Gastroesophageal sphincter (tissue), 4 donors: ENCODE data around the gene KRCC1. TPM values are rescaled to one million over a fixed set of nuclear protein-coding genes. Genes with fewer than 3 reads are reported as not detected.

Experiments
- ATAC-seq: fragments of 150-250 bp; one replicate; pipeline ENCODE4 v1.9.1; 2016; ENCODE audit warnings: mild to moderate bottlenecking, moderate library complexity
- H3K27ac ChIP-seq, 4 donors: fragments of 200-600 bp; sonication (generic) in 3 of 4; 1 replicate in 3 of 4; 2 replicates in 1 of 4; pipeline ENCODE4 v1.5.1; 2016 to 2019
- H3K27me3 ChIP-seq: fragments of 200-600 bp; sonication (generic); one replicate; pipeline ENCODE4 v1.5.1; 2019
- H3K36me3 ChIP-seq, 2 donors: fragments of 200-600 bp; sonication (generic); one replicate each; pipeline ENCODE4 v1.5.1; 2019; ENCODE audit warnings: control low read depth in 1 of 2
- H3K4me1 ChIP-seq, 3 donors: fragments of 200-600 bp; sonication (generic); 1 replicate in 2 of 3; 2 replicates in 1 of 3; pipeline ENCODE4 v1.5.1; 2016 to 2019; ENCODE audit warnings: control low read depth in 2 of 3
- H3K4me3 ChIP-seq, 2 donors: fragments of 200-600 bp; sonication (generic); one replicate each; pipeline ENCODE4 v1.5.1; 2019; ENCODE audit warnings: mild to moderate bottlenecking in 1 of 2, moderate library complexity in 1 of 2
- H3K9me3 ChIP-seq, 3 donors: fragments of 200-600 bp; sonication (generic); one replicate each; pipeline ENCODE4 v1.5.1; 2017 to 2019; ENCODE audit warnings: control low read depth in 2 of 3
- CTCF ChIP-seq, 4 experiments: fragments of 200-600 bp in 2 of 4; fragments of 450-650 bp in 2 of 4; sonication (generic) in 1 of 4; IDR thresholded peaks; one replicate each; pipeline ENCODE4 v1.5.1; 2017 to 2019; ENCODE audit warnings: antibody characterized with exemption in 4 of 4, mild to moderate bottlenecking in 2 of 4, moderate library complexity in 2 of 4
- EP300 ChIP-seq: sonication (generic); formaldehyde crosslinking; IDR thresholded peaks from one replicate; pipeline ENCODE4 v1.6.1; 2017; ENCODE audit warnings: antibody characterized with exemption, mild to moderate bottlenecking
- POLR2A ChIP-seq, 2 donors: fragments of 450-650 bp; IDR thresholded peaks; one replicate each; pipeline ENCODE4 v1.6.1; 2017; ENCODE audit warnings: antibody characterized with exemption in 2 of 2, mild to moderate bottlenecking in 2 of 2, moderate library complexity in 1 of 2
- POLR2AphosphoS5 ChIP-seq: sonication (generic); formaldehyde crosslinking; IDR thresholded peaks from one replicate; pipeline ENCODE4 v1.6.1; 2017; ENCODE audit warnings: antibody characterized with exemption
- WGBS, 2 donors: methylation state at CpG; one replicate each; pipeline ENCODE4 v1.1.5; 2018; ENCODE audit warnings: low coverage in 1 of 2; 5-methylcytosine and 5-hydroxymethylcytosine counted together
- total RNA-seq, 4 donors: library from RNA; depleted of rRNA; stranded (reverse); fragments of >200 nt; gene quantifications; one replicate each; pipeline ENCODE4 v1.1.0, GENCODE V29; 2016

KRCC1 gene
- total RNA-seq, 4 donors from 2014 or later, result 28.3 to 45.3 (median 32.9) TPM

GRCh38 chr2:88058191-88058590 is 2.6 kb upstream of the KRCC1 start:
- Histone ChIP-seq H3K27me3 (no peaks in the 10 kb centered on the region), H3K9me3 (no peaks in the 10 kb centered on the region), H3K4me1 (peaks cover 0 to 24% (median 3%) of the 10 kb centered on the region in 3 donors), H3K36me3 (no peaks in the 10 kb centered on the region), H3K27ac (no peak overlapping the region), H3K4me3 (no peak overlapping the region)
- TF ChIP-seq POLR2AphosphoS5, result no peak
- TF ChIP-seq CTCF (IDR thresholded peaks at IDR 0.05), result no peak
- no peak for TF ChIP-seq EP300
- TF ChIP-seq POLR2A (IDR thresholded peaks at IDR 0.05), result no peak
- WGBS, 2 donors, result 85 to 94% methylated on average over 5 of the region's 5 CpGs
- ATAC-seq, result no peak

GRCh38 chr2:88057437-88057844 is 1.9 kb upstream of the KRCC1 start:
- Histone ChIP-seq H3K27ac (no peak overlapping the region), H3K4me1 (peaks cover 0 to 31% (median 3%) of the 10 kb centered on the region in 3 donors), H3K27me3 (no peaks in the 10 kb centered on the region), H3K36me3 (no peaks in the 10 kb centered on the region), H3K9me3 (no peaks in the 10 kb centered on the region), H3K4me3 (no peak overlapping the region)
- 58 to 72% methylated on average over 3 to 4 of the region's 4 CpGs for WGBS, 2 donors
- no peak for TF ChIP-seq POLR2AphosphoS5
- TF ChIP-seq POLR2A (IDR thresholded peaks at IDR 0.05), result no peak
- no peak for TF ChIP-seq CTCF (IDR thresholded peaks at IDR 0.05)
- no peak for TF ChIP-seq EP300
- ATAC-seq, result no peak

GRCh38 chr2:88054782-88055370 is 707 bp downstream of the KRCC1 start:
- peak; percentile 3 for ATAC-seq
- H3K27me3 ChIP-seq, result no peaks in the 10 kb centered on the region
- peak overlapping the region; percentile 88 to 92 for H3K4me3 ChIP-seq
- TF ChIP-seq EP300 (no peak), POLR2A (IDR thresholded peaks at IDR 0.05) (no peak), POLR2AphosphoS5 (no peak), CTCF (IDR thresholded peaks at IDR 0.05) (no peak)
- H3K9me3 ChIP-seq, result no peaks in the 10 kb centered on the region
- 0 to 1% methylated on average over 2 to 12 of the region's 25 CpGs for WGBS, 2 donors
- H3K27ac ChIP-seq, result peak overlapping the region; percentile 92 to 97 (median 96)
- H3K4me1 ChIP-seq, result peaks cover 0 to 47% (median 3%) of the 10 kb centered on the region in 3 donors
- H3K36me3 ChIP-seq, result no peaks in the 10 kb centered on the region

- WGBS, 2 donors, result 48 to 57% methylated on average over 9 to 10 of the region's 10 CpGs
- Histone ChIP-seq H3K36me3 (no peaks in the 10 kb centered on the region), H3K9me3 (no peaks in the 10 kb centered on the region), H3K4me3 (peak overlapping the region; percentile 88 to 92), H3K4me1 (peaks cover 0 to 54% (median 3%) of the 10 kb centered on the region in 3 donors), H3K27ac (peak overlapping the region; percentile 92 to 97 (median 96)), H3K27me3 (no peaks in the 10 kb centered on the region)
- no peak for ATAC-seq
- no peak for TF ChIP-seq POLR2A (IDR thresholded peaks at IDR 0.05)
- TF ChIP-seq EP300, result no peak
- no peak for TF ChIP-seq POLR2AphosphoS5
- TF ChIP-seq CTCF (IDR thresholded peaks at IDR 0.05), result no peak
Observed at GRCh38 chr2:88053934-88054781, 1.4 kb downstream of the KRCC1 start.
